Ovary (tissue), 3 donors: Measurements from ENCODE around the gene SELENOH.

Experiments
- CTCF ChIP-seq, 3 donors: fragments of 450-650 bp in 2 of 3; fragments of 200-600 bp in 1 of 3; IDR thresholded peaks; one replicate each; pipeline versions ENCODE4 v1.5.1 to v1.8.0; 2016 to 2022; ENCODE audit warnings: antibody characterized with exemption in 3 of 3, mild to moderate bottlenecking in 1 of 3
- POLR2A ChIP-seq: fragments of 450-650 bp; IDR thresholded peaks from one replicate; pipeline ENCODE4 v1.6.1; 2017; ENCODE audit warnings: antibody characterized with exemption, mild to moderate bottlenecking, moderate library complexity
- donor health status: DM: no; HTN: no; CAD: no.

- no peak for TF ChIP-seq CTCF (IDR thresholded peaks at IDR 0.05)
- TF ChIP-seq POLR2A, result no peak
Measured at GRCh38 chr11:57746920-57747319, 5.6 kb downstream of the SELENOH start.
